Retinal pigment epithelial cell (primary cell): Measurements from ENCODE around the gene TERB1.

Source experiments
- DNase-seq: peaks from one replicate; pipeline ENCODE4 v3.0.0-alpha.2; 2010; ENCODE audit warnings: low read depth
- H3K4me3 ChIP-seq: 2 replicates; pipeline ENCODE4 v1.5.1; 2011; ENCODE audit warnings: mild to moderate bottlenecking, low read length, control low read depth, moderate library complexity
- TF ChIP-seq, protein P1 (sequence below): conservative IDR thresholded peaks from 2 replicates; pipeline ENCODE4 v1.5.1; 2011; ENCODE audit warnings: low read depth, low read length, control low read depth, inconsistent platforms

TERB1 gene

DNA sequence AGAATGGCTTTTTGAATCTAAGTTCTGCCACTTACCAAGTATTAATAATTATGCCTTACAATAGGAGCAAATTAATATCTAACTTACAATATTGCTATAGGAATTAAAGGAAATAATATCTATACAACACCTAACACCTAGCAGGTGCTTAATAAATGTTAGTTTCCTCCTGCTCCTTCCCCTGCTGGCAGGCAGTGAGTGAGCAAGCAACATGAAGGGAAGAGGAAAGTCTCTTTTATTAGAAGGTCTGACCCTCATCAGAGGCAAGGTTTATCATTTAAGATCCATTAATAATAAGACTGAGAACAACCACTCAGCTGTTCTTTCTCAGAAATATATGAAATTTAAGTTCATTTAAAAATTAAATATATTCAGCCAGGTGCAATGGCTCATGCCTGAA, 43.3 kb downstream of the TERB1 start:
- DNase-seq = no peak
- TF ChIP-seq, protein P1, sequence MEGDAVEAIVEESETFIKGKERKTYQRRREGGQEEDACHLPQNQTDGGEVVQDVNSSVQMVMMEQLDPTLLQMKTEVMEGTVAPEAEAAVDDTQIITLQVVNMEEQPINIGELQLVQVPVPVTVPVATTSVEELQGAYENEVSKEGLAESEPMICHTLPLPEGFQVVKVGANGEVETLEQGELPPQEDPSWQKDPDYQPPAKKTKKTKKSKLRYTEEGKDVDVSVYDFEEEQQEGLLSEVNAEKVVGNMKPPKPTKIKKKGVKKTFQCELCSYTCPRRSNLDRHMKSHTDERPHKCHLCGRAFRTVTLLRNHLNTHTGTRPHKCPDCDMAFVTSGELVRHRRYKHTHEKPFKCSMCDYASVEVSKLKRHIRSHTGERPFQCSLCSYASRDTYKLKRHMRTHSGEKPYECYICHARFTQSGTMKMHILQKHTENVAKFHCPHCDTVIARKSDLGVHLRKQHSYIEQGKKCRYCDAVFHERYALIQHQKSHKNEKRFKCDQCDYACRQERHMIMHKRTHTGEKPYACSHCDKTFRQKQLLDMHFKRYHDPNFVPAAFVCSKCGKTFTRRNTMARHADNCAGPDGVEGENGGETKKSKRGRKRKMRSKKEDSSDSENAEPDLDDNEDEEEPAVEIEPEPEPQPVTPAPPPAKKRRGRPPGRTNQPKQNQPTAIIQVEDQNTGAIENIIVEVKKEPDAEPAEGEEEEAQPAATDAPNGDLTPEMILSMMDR = peak; percentile 6

DNA sequence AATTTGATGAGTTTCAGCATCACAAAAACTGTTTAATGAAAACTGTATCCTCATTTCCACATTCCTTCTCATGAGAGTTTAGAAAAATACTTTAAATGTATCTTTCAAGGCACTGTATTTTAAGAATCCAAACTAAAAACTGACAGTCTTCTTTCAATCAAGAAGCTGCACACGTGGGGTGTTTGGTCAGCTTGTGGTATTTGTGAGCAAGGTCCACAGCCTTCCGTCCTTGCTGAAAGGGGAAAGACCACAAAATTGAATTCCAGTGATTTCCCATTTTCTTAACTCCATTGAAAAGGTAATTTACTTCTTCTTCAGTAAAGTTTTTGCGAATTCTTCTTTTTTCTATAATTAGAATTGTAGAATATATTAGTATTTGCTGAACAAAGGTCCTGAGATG, 46.6 kb downstream of the TERB1 start:
- DNase-seq = no peak
- no peak overlapping the region for H3K4me3 ChIP-seq
- TF ChIP-seq, protein P1 = no peak

More for the DNA sequence above, 43.3 kb downstream of the TERB1 start:
- H3K4me3 ChIP-seq = no peak overlapping the region

DNA sequence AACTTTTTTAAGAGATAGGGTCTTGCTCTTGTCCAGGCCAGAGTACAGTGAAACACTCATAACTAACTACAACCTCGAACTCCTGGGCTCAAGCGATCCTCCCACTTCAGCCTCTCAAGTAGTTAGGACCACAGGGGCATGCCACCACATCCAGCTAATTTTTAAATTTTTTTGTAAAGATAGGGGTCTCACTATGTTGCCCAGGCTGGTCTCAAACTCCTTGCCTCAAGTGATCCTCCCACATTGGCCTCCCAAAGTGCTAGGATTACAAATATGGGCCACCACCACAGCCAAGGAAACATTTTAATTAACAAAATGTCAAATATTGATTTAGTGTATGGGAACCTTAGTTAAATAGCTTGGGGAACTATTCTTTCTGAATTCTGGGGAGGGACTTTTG, 47.2 kb downstream of the TERB1 start:
- TF ChIP-seq, protein P1 = no peak
- no peak overlapping the region for H3K4me3 ChIP-seq
- no peak for DNase-seq

DNA sequence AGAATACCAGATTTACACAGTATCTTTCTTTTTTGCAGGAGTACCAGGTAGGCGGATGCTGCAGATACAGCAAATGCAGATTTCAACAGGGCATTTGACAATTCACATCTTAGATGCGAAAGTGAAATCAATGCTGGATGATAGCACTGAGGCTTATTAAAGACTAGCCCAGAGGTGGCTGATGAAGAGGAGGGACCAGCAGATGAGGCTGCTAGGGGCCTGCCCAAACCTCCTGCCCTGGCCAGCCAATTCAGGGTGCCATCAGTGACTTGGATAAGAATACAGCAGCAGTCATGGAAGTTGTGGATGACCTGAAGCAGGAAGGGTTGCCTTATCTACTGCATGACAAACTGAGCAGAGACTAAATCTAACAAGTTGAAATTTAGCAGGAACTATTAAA, 48.4 kb downstream of the TERB1 start:
- TF ChIP-seq, protein P1 = no peak
- H3K4me3 ChIP-seq = no peak overlapping the region

DNA sequence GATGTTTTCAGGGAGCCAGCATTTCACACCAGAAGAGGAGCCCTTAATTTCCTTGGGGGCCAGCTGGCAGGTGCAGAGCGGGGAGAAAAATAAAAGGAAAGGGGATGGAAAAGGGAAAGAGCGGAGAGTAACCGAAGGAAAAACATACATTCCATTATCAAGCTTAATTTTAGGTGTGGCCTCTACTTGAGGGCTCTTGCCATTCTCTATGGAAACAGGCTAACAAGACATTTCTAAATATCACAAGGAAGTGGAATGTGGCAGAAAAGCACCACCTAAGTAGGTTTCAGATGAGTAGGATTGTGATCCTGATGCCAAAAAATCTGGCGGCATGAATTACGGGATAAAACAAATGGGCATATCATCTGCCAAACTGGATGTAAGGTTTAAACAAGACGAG, 49.0 kb downstream of the TERB1 start:
- TF ChIP-seq, protein P1 = no peak
- no peak overlapping the region for H3K4me3 ChIP-seq
- DNase-seq = no peak

More for the DNA sequence above, 48.4 kb downstream of the TERB1 start:
- DNase-seq = no peak

DNA sequence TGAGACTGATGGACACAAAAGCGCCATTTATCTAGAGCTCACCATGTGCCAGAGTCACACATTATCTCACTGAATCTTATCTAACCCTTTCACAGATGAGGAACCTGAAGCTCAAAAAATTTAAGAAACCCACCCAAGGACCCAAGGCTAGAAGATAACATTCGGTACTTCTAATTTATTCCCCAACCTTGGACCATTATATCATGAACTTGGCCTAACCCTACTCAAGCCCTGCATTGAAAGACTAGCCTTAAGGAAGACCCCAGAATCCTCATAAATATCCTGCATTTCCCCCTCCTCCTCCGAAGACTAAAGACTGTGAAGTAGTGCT, 49.4 kb downstream of the TERB1 start:
- H3K4me3 ChIP-seq = peak overlapping the region; percentile 35
- no peak for DNase-seq
- TF ChIP-seq, protein P1 = no peak

DNA sequence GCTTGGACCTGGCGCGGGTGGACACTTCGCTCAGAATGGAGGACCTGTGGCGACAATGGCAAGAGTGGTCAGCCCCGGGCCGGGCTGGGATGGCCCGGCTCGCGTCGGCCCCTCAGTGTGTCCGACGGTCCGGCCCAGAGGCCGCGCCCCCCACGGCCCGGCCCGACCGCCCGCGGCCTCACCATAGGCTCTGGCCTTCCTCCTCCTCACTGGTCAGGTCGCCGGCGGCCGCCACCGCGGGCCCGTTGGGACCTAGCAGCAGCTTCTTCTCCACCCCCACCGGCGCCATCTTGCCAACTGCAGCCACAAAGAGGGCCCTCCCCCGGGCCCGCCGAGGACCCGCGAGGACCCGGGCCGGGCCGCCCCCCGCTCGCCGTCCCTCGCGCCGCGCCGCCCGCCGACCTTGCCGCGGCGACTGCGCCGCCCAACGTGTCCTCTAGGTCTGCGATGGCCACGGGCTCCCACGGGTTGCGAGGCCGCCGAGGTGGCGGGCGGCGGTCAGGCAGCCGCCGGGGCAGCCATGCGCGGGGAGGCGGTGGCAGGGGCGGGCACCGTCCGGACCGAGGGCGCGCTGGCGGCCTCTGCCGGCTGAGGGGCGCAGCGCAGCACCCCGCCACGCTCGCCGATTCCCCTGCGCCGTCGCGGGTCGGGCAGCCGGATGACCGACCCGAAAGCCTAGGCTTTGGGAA, 49.9 kb downstream of the TERB1 start, which contains the start of gene DYNC1LI2:
Gene DYNC1LI2, minus strand, starts transcription at position 307 of the 689 bp plus-strand sequence. Its CDS starts 18 bp downstream, at position 289.
- DNase-seq = no peak
- peak within 1 kb of the TSS; percentile 93 for H3K4me3 ChIP-seq
- TF ChIP-seq, protein P1 = peak; percentile 62
